GM12892 (cell line): ENCODE data around the gene TBC1D23.

ENCODE experiments used
- POLR2A ChIP-seq: IDR thresholded peaks from 2 replicates; pipeline ENCODE4 v1.6.1; 2011; ENCODE audit warnings: low read depth, low read length, control low read depth
- POLR2AphosphoS5 ChIP-seq: IDR thresholded peaks from 2 replicates; pipeline ENCODE4 v1.6.1; 2011; ENCODE audit warnings: low read depth, low read length, control low read depth

DNA sequence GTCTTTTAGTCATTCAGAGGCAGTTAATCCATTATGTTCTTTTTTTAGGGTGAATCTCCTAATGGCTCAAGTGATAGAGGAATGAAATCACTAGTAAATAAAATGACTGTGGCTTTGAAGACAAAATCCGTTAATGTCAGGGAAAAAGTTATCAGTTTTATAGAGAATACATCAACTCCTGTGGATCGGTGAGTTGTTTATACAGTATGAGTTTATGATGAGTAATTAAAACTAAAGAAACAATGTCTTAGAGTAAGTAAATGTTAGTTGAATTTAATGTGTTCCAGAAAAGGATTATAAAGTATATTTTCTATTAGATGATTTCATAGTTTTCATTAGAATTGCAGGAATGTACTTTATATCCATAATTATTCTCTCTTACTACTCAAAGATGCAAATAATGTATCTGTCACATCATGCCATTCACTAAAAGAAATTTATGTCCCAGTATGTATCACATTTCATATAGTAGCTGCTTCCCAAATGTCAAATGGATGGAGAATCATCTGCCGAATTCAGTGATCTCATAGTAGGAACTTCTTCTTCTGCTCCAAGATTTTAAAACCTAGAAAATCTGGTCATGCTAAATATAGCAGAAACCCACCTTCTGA lies 49.7 kb downstream of the TBC1D23 start:
- no peak for TF ChIP-seq POLR2A
- TF ChIP-seq POLR2AphosphoS5 = no peak
